ENCODE results near the gene JARID2. TPM values are rescaled to one million over a fixed set of nuclear protein-coding genes. Genes with fewer than 3 reads are reported as not detected.

JARID2 gene
- total and polyA plus RNA-seq, 7 donors: 1.1 to 16.1 (median 4.9) TPM

- WGBS, 3 donors: 82 to 86% (median 82%) methylated on average over 3 of the region's 3 CpGs
- H3K4me3 ChIP-seq: no peak overlapping the region
- DNase-seq: no peak
- no peaks in the 10 kb centered on the region for H3K27me3 ChIP-seq (ENCODE audit: insufficient read depth in 3 of 3, low read length in 2 of 3)
- no peak for TF ChIP-seq CTCF (IDR thresholded peaks at IDR 0.05)
- H3K4me1 ChIP-seq: no peaks in the 10 kb centered on the region
- no peak for ATAC-seq
- H3K27ac ChIP-seq: no peak overlapping the region
- no peaks in the 10 kb centered on the region for H3K36me3 ChIP-seq (ENCODE audit: insufficient read depth in 1 of 2, low read depth in 1 of 2)
- intact Hi-C loops (cut with DNase I): no loop called here
- no peaks in the 10 kb centered on the region for H3K9me3 ChIP-seq
Observed at GRCh38 chr6:15207923-15208322, 37.9 kb upstream of the JARID2 start.

- no peaks in the 10 kb centered on the region for H3K27me3 ChIP-seq (ENCODE audit: insufficient read depth in 3 of 3, low read length in 2 of 3)
- intact Hi-C loops (cut with DNase I): no loop called here
- 89 to 92% (median 90%) methylated on average over 7 of the region's 7 CpGs for WGBS, 3 donors
- H3K4me3 ChIP-seq: no peak overlapping the region
- no peak for ATAC-seq
- H3K4me1 ChIP-seq: no peaks in the 10 kb centered on the region
- no peaks in the 10 kb centered on the region for H3K36me3 ChIP-seq (ENCODE audit: insufficient read depth in 1 of 2, low read depth in 1 of 2)
- no peaks in the 10 kb centered on the region for H3K9me3 ChIP-seq
- DNase-seq: no peak
- TF ChIP-seq CTCF (IDR thresholded peaks at IDR 0.05): no peak
- H3K27ac ChIP-seq: no peak overlapping the region
Observed at GRCh38 chr6:15213838-15214400, 31.9 kb upstream of the JARID2 start.

- DNase-seq (no peak), ATAC-seq (no peak)
- no peak for TF ChIP-seq CTCF (IDR thresholded peaks at IDR 0.05)
- Histone ChIP-seq H3K4me1 (no peaks in the 10 kb centered on the region), H3K27ac (no peak overlapping the region), H3K9me3 (no peaks in the 10 kb centered on the region), H3K4me3 (no peak overlapping the region), H3K36me3 (ENCODE audit: insufficient read depth in 1 of 2, low read depth in 1 of 2) (no peaks in the 10 kb centered on the region), H3K27me3 (ENCODE audit: insufficient read depth in 3 of 3, low read length in 2 of 3) (no peaks in the 10 kb centered on the region)
- 80 to 91% (median 83%) methylated on average over 18 of the region's 18 CpGs for WGBS, 3 donors
- intact Hi-C loops (cut with DNase I): no loop called here
Observed at GRCh38 chr6:15218401-15218800, 27.5 kb upstream of the JARID2 start.

- DNase-seq: no peak
Observed at GRCh38 chr6:15220062-15220461, 25.8 kb upstream of the JARID2 start.

More at GRCh38 chr6:15220062-15220461, 25.8 kb upstream of the JARID2 start:
- no peaks in the 10 kb centered on the region for H3K9me3 ChIP-seq
- intact Hi-C loops (cut with DNase I): no loop called here
- no peaks in the 10 kb centered on the region for H3K36me3 ChIP-seq (ENCODE audit: insufficient read depth in 1 of 2, low read depth in 1 of 2)
- no peaks in the 10 kb centered on the region for H3K27me3 ChIP-seq (ENCODE audit: insufficient read depth in 3 of 3, low read length in 2 of 3)
- 67 to 100% (median 95%) methylated on average over 1 to 2 of the region's 2 CpGs for WGBS, 3 donors
- TF ChIP-seq CTCF (IDR thresholded peaks at IDR 0.05): no peak
- no peaks in the 10 kb centered on the region for H3K4me1 ChIP-seq
- H3K4me3 ChIP-seq: no peak overlapping the region
- no peak for ATAC-seq
- H3K27ac ChIP-seq: no peak overlapping the region
